Endothelial cell (in vitro differentiated cells): ENCODE results near the gene DNAJC30. TPM values are rescaled to one million over a fixed set of nuclear protein-coding genes. Genes with fewer than 3 reads are reported as not detected.

Source experiments
- DNase-seq: peaks from one replicate; pipeline ENCODE4 v3.0.0; 2021; ENCODE audit warnings: low spot score
- H3K27ac Mint-ChIP-seq: one replicate; pipeline ENCODE4 v1.8.0; 2021; ENCODE audit warnings: mixed read lengths, inconsistent platforms; ENCODE audit not compliant: unreplicated experiment
- H3K27me3 Mint-ChIP-seq: one replicate; pipeline ENCODE4 v1.8.0; 2021; ENCODE audit warnings: mild to moderate bottlenecking, moderate library complexity, mixed read lengths, inconsistent platforms; ENCODE audit not compliant: unreplicated experiment
- H3K36me3 Mint-ChIP-seq: one replicate; pipeline ENCODE4 v1.8.0; 2021; ENCODE audit warnings: mild to moderate bottlenecking, low read depth, mixed read lengths, inconsistent platforms; ENCODE audit not compliant: unreplicated experiment
- H3K4me1 Mint-ChIP-seq: one replicate; pipeline ENCODE4 v1.8.0; 2021; ENCODE audit warnings: mild to moderate bottlenecking, mixed read lengths, inconsistent platforms; ENCODE audit not compliant: unreplicated experiment
- H3K4me3 Mint-ChIP-seq: one replicate; pipeline ENCODE4 v1.8.0; 2021; ENCODE audit warnings: mild to moderate bottlenecking, mixed read lengths, inconsistent platforms; ENCODE audit not compliant: unreplicated experiment
- H3K9me3 Mint-ChIP-seq: one replicate; pipeline ENCODE4 v1.8.0; 2021; ENCODE audit warnings: mixed read lengths, inconsistent platforms; ENCODE audit not compliant: unreplicated experiment
- CTCF ChIP-seq: fragments of 200-600 bp; sonication (generic); IDR thresholded peaks from one replicate; pipeline ENCODE4 v1.5.0; 2021; ENCODE audit warnings: antibody characterized with exemption; ENCODE audit not compliant: unreplicated experiment
- total RNA-seq: library from RNA; stranded (reverse); fragmentation: NEBNext Ultra II Directional; extraction: Animal tissue kit (Norgen Biotek cat#: 25700); gene quantifications from one replicate; pipeline ENCODE4 v1.2.1, GENCODE V29; 2021; ENCODE audit not compliant: unreplicated experiment

The DNAJC30 gene
- total RNA-seq, 1 donor from 2014 or later, result 10.3 TPM

- Mint-ChIP-seq H3K27ac (no peak overlapping the region), H3K4me1 (no peaks in the 10 kb centered on the region), H3K27me3 (peaks cover 6% of the 10 kb centered on the region), H3K36me3 (peaks cover 11% of the 10 kb centered on the region), H3K4me3 (no peak overlapping the region), H3K9me3 (no peaks in the 10 kb centered on the region)
- DNase-seq, result no peak
- TF ChIP-seq CTCF, result no peak
These were observed 21.6 kb upstream of the DNAJC30 start for GRCh38 chr7:73704640-73705550.

- Mint-ChIP-seq H3K4me1 (no peaks in the 10 kb centered on the region), H3K36me3 (peaks cover 11% of the 10 kb centered on the region), H3K27me3 (peaks cover 8% of the 10 kb centered on the region), H3K4me3 (no peak overlapping the region), H3K27ac (no peak overlapping the region), H3K9me3 (no peaks in the 10 kb centered on the region)
- DNase-seq, result peak; percentile 61
- TF ChIP-seq CTCF, result no peak
These were observed 20.7 kb upstream of the DNAJC30 start for GRCh38 chr7:73703757-73704639.

- TF ChIP-seq CTCF, result no peak
- DNase-seq, result no peak
- no peaks in the 10 kb centered on the region for H3K4me1 Mint-ChIP-seq
- peaks cover 10% of the 10 kb centered on the region for H3K27me3 Mint-ChIP-seq
- no peak overlapping the region for H3K27ac Mint-ChIP-seq
- peaks cover 11% of the 10 kb centered on the region for H3K36me3 Mint-ChIP-seq
- no peak overlapping the region for H3K4me3 Mint-ChIP-seq
- no peaks in the 10 kb centered on the region for H3K9me3 Mint-ChIP-seq
These were observed 20.0 kb upstream of the DNAJC30 start for GRCh38 chr7:73703225-73703624.

GRCh38 chr7:73702665-73703064 is 19.4 kb upstream of the DNAJC30 start:
- no peak for DNase-seq
- H3K4me3 Mint-ChIP-seq, result no peak overlapping the region
- TF ChIP-seq CTCF, result no peak

More at GRCh38 chr7:73702665-73703064, 19.4 kb upstream of the DNAJC30 start:
- Mint-ChIP-seq H3K4me1 (no peaks in the 10 kb centered on the region), H3K27ac (no peak overlapping the region), H3K9me3 (no peaks in the 10 kb centered on the region), H3K36me3 (peaks cover 11% of the 10 kb centered on the region), H3K27me3 (peaks cover 10% of the 10 kb centered on the region)
